Kidney (tissue), 14 donors: ENCODE measurements around the gene RAC2. TPM values are rescaled to one million over a fixed set of nuclear protein-coding genes. Genes with fewer than 3 reads are reported as not detected.

Experiments used
- DNase-seq, 5 donors: peaks; one replicate each; pipeline ENCODE4 v3.0.0-alpha.2; 2013 to 2020
- FAIRE-seq: peaks from 2 replicates; lab custom pipeline; 2012; peaks lifted over from hg19 to GRCh38; lab: Jason Lieb, UNC
- H3K27ac ChIP-seq, 2 donors: one replicate each; pipeline ENCODE4 v1.7.0; 2013; ENCODE audit warnings: low read depth in 2 of 2, low read length in 2 of 2, inconsistent platforms in 1 of 2
- H3K27me3 ChIP-seq: one replicate; pipeline ENCODE4 v1.7.1; 2013; ENCODE audit warnings: low read length, inconsistent platforms; ENCODE audit not compliant: control insufficient read depth, insufficient read depth
- H3K36me3 ChIP-seq, 3 donors: one replicate each; pipeline versions ENCODE4 v1.7.0 to v1.7.1; 2013; ENCODE audit warnings: low read length in 3 of 3, control low read depth in 1 of 3, inconsistent platforms in 1 of 3; ENCODE audit not compliant: insufficient read depth in 3 of 3, control insufficient read depth in 2 of 3
- H3K4me1 ChIP-seq, 3 donors: one replicate each; pipeline versions ENCODE4 v1.7.0 to v1.7.1; 2013; ENCODE audit warnings: low read length in 3 of 3, inconsistent platforms in 1 of 3, low read depth in 1 of 3; ENCODE audit not compliant: control insufficient read depth in 2 of 3, insufficient read depth in 2 of 3
- H3K4me3 ChIP-seq, 3 donors: one replicate each; pipeline versions ENCODE4 v1.7.0 to v1.8.1; 2013; ENCODE audit warnings: low read length in 3 of 3, control low read depth in 1 of 3, inconsistent platforms in 1 of 3
- H3K9ac ChIP-seq, 3 donors: one replicate each; pipeline versions ENCODE4 v1.7.0 to v1.7.1; 2013; ENCODE audit warnings: low read length in 3 of 3, control low read depth in 1 of 3, inconsistent platforms in 1 of 3
- H3K9me3 ChIP-seq, 3 donors: one replicate each; pipeline versions ENCODE4 v1.7.0 to v1.7.1; 2013; ENCODE audit warnings: low read length in 3 of 3, control low read depth in 1 of 3, inconsistent platforms in 1 of 3; ENCODE audit not compliant: control insufficient read depth in 2 of 3, insufficient read depth in 1 of 3
- CTCF ChIP-seq: IDR thresholded peaks from 3 replicates; pipeline ENCODE4 v1.5.1; 2012; ENCODE audit warnings: mild to moderate bottlenecking, moderate library complexity, borderline replicate concordance; ENCODE audit not compliant: insufficient read depth; ENCODE audit errors: extremely low read depth
- intact Hi-C: fragments of 100-400 bp; cut with DNase I; formaldehyde crosslinking; loops from one replicate; pipeline ENCODE4 v1.11.1; 2022
- polyA plus RNA-seq: library from polyadenylated mRNA; stranded (reverse); fragments of 350-450 nt; fragmentation: Illumina TruSeq; extraction: RNeasy Lipid Tissue Mini Kit (QIAGEN cat#74804); gene quantifications from one replicate; pipeline ENCODE4 v1.2.3, GENCODE V29; 2014; ENCODE audit warnings: low read depth, low replicate concordance; ENCODE audit not compliant: insufficient read depth
- total RNA-seq: library from RNA; stranded (reverse); fragmentation: NEBNext Ultra II Directional; extraction: Animal tissue kit (Norgen Biotek cat#: 25700); gene quantifications from one replicate; pipeline ENCODE4 v1.2.1, GENCODE V29; 2021
- donor health status: control.
- donor health status: control.
- donor health status: control.
- donor health status: control.
- donor health status: control.
- donor health status: DM: yes; HTN: yes; CAD: no.
- donor health status: Normal renal cell carcinoma (clear cell type).

Gene RAC2
- total and polyA plus RNA-seq, 2 donors from 2014 or later: 4.5 to 38.6 TPM

DNA sequence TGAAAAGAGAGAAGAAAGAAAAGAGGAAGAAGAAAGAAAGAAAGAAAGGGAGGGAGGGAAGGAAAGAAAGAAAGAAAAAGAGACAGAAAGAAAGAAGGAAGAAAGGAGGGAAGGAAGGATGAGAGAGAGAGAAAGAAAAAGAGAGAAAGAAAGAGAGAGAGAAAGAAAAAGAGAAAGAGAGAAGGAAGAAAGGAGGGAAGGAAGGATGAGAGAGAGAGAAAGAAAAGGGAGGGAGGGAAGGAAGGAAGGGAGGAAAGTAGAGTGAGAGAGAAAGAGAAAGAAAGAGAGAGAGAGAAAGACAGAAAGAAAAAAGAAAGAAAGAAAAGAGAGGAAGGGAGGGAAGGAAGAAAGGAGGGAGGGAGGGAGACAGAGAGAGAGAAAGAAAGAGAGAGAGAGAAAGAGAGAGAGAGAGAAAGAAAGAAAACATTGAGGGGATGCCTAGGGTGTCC, 11.5 kb upstream of the RAC2 start:
- H3K4me1 ChIP-seq: no peaks in the 10 kb centered on the region
- no peak for TF ChIP-seq CTCF
- H3K4me3 ChIP-seq: no peak overlapping the region
- no peak overlapping the region for H3K9ac ChIP-seq
- no peak for DNase-seq
- no peak for FAIRE-seq
- H3K27ac ChIP-seq: no peak overlapping the region
- intact Hi-C loops: no loop called here
- no peaks in the 10 kb centered on the region for H3K9me3 ChIP-seq
- no peaks in the 10 kb centered on the region for H3K27me3 ChIP-seq
- H3K36me3 ChIP-seq: no peaks in the 10 kb centered on the region

GRCh38 chr22:37254867-37255233, 10.8 kb upstream of the RAC2 start:
- no peak for DNase-seq
- no peak for FAIRE-seq
- no peak for TF ChIP-seq CTCF
- Histone ChIP-seq H3K9ac (no peak overlapping the region), H3K4me1 (no peaks in the 10 kb centered on the region), H3K4me3 (no peak overlapping the region), H3K9me3 (no peaks in the 10 kb centered on the region), H3K27ac (no peak overlapping the region), H3K27me3 (no peaks in the 10 kb centered on the region), H3K36me3 (no peaks in the 10 kb centered on the region)
- intact Hi-C loops: no loop called here

DNA sequence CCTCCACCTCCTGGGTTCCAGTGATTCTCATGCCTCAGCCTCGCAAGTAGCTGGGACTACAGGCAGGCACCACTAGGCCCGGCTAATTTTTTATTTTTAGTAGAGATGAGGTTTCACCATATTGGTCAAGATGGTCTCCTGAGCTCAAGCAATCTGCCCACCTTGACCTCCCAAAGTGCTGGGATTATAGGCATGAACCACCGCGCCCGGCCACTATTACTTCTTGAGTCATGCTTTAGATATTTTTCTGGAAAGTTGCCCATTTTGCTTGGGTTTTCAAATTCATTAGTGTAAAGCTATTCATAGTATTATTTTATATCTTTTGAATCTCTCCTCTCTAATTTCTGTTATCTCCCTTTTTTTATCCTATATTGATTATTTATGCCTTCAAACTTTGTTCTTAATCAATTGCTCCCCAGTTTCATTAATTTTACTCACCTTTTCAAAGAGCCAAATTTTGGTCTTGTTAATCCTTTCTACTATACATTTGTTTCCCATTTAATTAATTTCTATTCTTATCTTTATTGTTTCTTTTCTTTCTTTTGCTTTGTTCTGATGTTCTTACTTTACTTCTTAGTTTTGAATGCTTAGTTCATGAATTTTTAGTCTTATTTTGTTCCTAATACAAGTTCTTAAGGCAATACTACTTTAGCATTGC, 10.3 kb upstream of the RAC2 start:
- TF ChIP-seq CTCF: no peak
- Histone ChIP-seq H3K9me3 (no peaks in the 10 kb centered on the region), H3K4me1 (no peaks in the 10 kb centered on the region), H3K9ac (no peak overlapping the region), H3K4me3 (no peak overlapping the region), H3K27me3 (no peaks in the 10 kb centered on the region), H3K27ac (no peak overlapping the region), H3K36me3 (no peaks in the 10 kb centered on the region)
- intact Hi-C loops: no loop called here
- DNase-seq: no peak
- FAIRE-seq: no peak
